GM20000 (cell line): ENCODE results near the gene TSPAN31.
A peak's percentile ranks its signal among the peaks of the same experiment; 100 is the strongest.

ENCODE experiments used
- DNase-seq: peaks from one replicate; pipeline ENCODE4 v3.0.0; 2012; ENCODE audit warnings: low spot score
- CTCF ChIP-seq: IDR thresholded peaks from 2 replicates; pipeline ENCODE4 v1.5.1; 2012; ENCODE audit warnings: mild to moderate bottlenecking, control low read depth; ENCODE audit errors: extremely low read depth, missing control alignments

The TSPAN31 gene

GRCh38 chr12:57735198-57735855 is 9.5 kb upstream of the TSPAN31 start:
- no peak for TF ChIP-seq CTCF
- DNase-seq = no peak

GRCh38 chr12:57735952-57736740 is 8.7 kb upstream of the TSPAN31 start:
- DNase-seq = no peak
- TF ChIP-seq CTCF = no peak

DNA sequence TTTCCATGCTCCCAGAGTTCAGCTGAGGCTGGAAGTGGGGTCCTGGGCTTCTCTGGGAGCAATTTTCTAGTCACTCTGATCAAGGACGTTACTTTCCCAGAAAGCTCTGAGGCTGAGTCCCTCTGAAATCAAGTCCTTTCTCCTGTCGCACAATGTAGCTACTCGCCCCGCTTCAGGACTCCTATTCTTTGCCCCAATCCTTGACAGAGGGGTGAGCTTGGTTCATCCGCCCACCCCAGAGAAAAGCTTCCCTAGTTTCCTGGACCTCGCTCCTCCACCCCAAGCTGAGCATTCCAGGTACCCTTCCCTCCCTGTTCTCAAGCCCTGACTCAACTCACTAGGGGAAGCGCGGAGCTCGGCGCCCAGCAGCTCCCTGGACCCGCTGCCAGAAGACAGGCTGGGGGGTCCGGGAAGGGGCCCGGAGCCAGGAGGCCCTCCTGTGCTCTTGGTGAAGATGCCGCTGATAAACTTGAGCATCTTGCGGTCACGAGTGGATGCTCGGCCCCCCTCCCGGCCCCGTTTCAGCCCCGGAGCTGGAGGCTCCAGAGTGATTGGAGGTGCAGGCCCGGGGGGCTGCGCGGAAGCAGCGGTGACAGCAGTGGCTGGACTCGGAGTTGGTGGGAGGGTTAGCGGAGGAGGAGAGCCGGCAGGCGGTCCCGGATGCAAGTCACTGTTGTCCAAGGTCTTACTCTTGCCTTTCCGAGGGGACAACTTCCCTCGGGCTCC is 7.9 kb upstream of the TSPAN31 start:
- no peak for DNase-seq
- no peak for TF ChIP-seq CTCF

DNA sequence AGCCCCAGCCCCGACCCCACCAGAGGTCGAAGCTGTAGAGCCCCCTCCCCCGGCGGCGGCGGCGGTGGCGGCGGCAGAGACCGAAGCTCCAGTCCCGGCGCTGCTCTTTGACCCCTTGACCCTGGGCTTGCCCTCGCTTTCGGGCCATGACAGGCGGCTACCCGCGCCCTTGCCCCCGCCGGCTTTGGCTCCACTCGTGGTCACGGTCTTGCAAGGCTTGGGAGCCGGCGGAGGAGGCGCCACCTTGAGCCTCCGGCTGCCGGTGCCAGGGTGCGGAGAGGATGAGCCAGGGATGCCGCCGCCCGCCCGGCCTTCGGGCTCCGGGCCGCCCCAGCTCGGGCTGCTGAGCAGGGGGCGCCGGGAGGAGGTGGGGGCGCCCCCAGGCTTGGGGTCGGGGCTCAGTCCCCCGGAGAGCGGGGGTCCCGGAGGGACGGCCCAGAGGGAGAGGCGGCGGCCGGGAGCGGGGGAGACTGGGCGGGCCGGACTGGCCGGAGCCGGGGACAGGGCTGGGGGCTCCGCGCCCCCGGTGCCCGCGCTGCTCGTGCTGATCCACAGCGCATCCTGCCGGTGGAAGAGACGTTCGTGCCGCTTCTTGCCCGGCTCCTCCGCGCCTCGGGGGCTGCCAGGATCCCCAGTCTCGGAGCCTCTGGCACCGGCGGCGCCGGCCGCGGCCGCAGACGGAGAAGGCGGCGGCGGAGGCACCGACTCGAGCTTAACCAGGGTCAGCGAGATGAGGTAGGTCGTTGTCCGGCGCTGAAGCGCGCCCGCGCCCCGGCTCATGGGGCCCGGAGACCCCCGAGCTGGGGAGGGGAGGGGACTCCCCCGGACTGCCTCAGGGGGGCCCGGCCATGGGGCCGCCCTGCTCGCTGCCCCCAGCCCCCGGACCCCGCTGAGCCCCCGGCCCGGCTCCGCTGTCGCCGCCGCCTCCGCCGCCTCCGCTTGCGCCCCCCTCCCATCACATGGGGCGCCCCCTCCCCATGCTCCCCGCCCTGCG is 7.1 kb upstream of the TSPAN31 start:
- DNase-seq = peak; percentile 26
- TF ChIP-seq CTCF = no peak

- no peak for DNase-seq
- no peak for TF ChIP-seq CTCF
Observed at GRCh38 chr12:57738661-57739237, 6.1 kb upstream of the TSPAN31 start, which contains the start of gene AGAP2. TSS of gene AGAP2 (minus strand) at chr12:57738742. CDS start at chr12:57738246, 496 bp downstream.

GRCh38 chr12:57739387-57739786 is 5.5 kb upstream of the TSPAN31 start:
- no peak for DNase-seq
- TF ChIP-seq CTCF = no peak
